NT2/D1 (cell line): ENCODE data around the gene OR10D3.

Experiments
- DNase-seq: peaks from one replicate; pipeline ENCODE4 v3.0.0-alpha.2; 2011; ENCODE audit warnings: low read depth, low spot score
- H3K27me3 ChIP-seq: 2 replicates; pipeline ENCODE4 v1.6.0; 2011; ENCODE audit warnings: mild to moderate bottlenecking; ENCODE audit not compliant: insufficient read length, insufficient read depth
- H3K36me3 ChIP-seq: 2 replicates; pipeline ENCODE4 v1.6.1; 2011; ENCODE audit warnings: mild to moderate bottlenecking, low read length, mixed read lengths; ENCODE audit not compliant: insufficient read depth, insufficient read length
- H3K4me1 ChIP-seq: 2 replicates; pipeline ENCODE4 v1.5.1; 2011; ENCODE audit not compliant: insufficient read depth, insufficient read length
- H3K4me3 ChIP-seq: 2 replicates; pipeline ENCODE4 v1.5.1; 2011; ENCODE audit warnings: low read depth; ENCODE audit not compliant: insufficient read length
- H3K9ac ChIP-seq: 2 replicates; pipeline ENCODE4 v1.6.0; 2011; ENCODE audit warnings: low read depth; ENCODE audit not compliant: insufficient read length
- H3K9me3 ChIP-seq: 2 replicates; pipeline ENCODE4 v1.5.1; 2011; ENCODE audit warnings: mild to moderate bottlenecking, low read length; ENCODE audit not compliant: insufficient read depth
- SUZ12 ChIP-seq: IDR thresholded peaks from 2 replicates; pipeline ENCODE4 v1.6.1; 2011; ENCODE audit not compliant: insufficient read length, insufficient read depth; ENCODE audit errors: extremely low read depth
- YY1 ChIP-seq: IDR thresholded peaks from 2 replicates; pipeline ENCODE4 v1.6.1; 2011; ENCODE audit not compliant: insufficient read length, insufficient read depth
- ZNF274 ChIP-seq: IDR thresholded peaks from 2 replicates; pipeline ENCODE4 v1.6.1; 2011; ENCODE audit warnings: mild to moderate bottlenecking, low read depth, low read length

The OR10D3 gene

GRCh38 chr11:124174001-124174583 lies 9.1 kb upstream of the OR10D3 start:
- DNase-seq = peak; percentile 78
- TF ChIP-seq ZNF274 (no peak), SUZ12 (no peak), YY1 (no peak)
- H3K36me3 ChIP-seq = no peaks in the 10 kb centered on the region

GRCh38 chr11:124176925-124177715 lies 6.0 kb upstream of the OR10D3 start:
- Histone ChIP-seq H3K9ac (no peak overlapping the region), H3K27me3 (no peaks in the 10 kb centered on the region), H3K36me3 (no peaks in the 10 kb centered on the region), H3K4me3 (no peak overlapping the region), H3K4me1 (no peaks in the 10 kb centered on the region), H3K9me3 (peaks cover 5% of the 10 kb centered on the region; the same call in 1 of the 2 replicates)
- TF ChIP-seq ZNF274 (no peak), YY1 (no peak), SUZ12 (no peak)
- DNase-seq = no peak

More at GRCh38 chr11:124174001-124174583, 9.1 kb upstream of the OR10D3 start:
- H3K9ac ChIP-seq = no peak overlapping the region
- H3K4me3 ChIP-seq = no peak overlapping the region
- no peaks in the 10 kb centered on the region for H3K4me1 ChIP-seq
- no peaks in the 10 kb centered on the region for H3K27me3 ChIP-seq
- no peaks in the 10 kb centered on the region for H3K9me3 ChIP-seq

GRCh38 chr11:124179310-124179709 lies 3.8 kb upstream of the OR10D3 start:
- no peak for DNase-seq
- no peaks in the 10 kb centered on the region for H3K4me1 ChIP-seq
- no peaks in the 10 kb centered on the region for H3K36me3 ChIP-seq
- TF ChIP-seq YY1 (no peak), SUZ12 (no peak), ZNF274 (no peak)
- H3K9me3 ChIP-seq = peaks cover 5% of the 10 kb centered on the region; the same call in 1 of the 2 replicates
- no peak overlapping the region for H3K9ac ChIP-seq
- H3K27me3 ChIP-seq = no peaks in the 10 kb centered on the region
- no peak overlapping the region for H3K4me3 ChIP-seq

- peaks cover 15% of the 10 kb centered on the region for H3K27me3 ChIP-seq
- no peak for DNase-seq
- H3K4me3 ChIP-seq = no peak overlapping the region
- no peaks in the 10 kb centered on the region for H3K9me3 ChIP-seq
- H3K36me3 ChIP-seq = no peaks in the 10 kb centered on the region
- H3K9ac ChIP-seq = no peak overlapping the region
- H3K4me1 ChIP-seq = peaks cover 6% of the 10 kb centered on the region
- no peak for TF ChIP-seq YY1
- TF ChIP-seq ZNF274 = no peak
- TF ChIP-seq SUZ12 = no peak
Observed at GRCh38 chr11:124190298-124191139, 7.4 kb downstream of the OR10D3 start.

- Histone ChIP-seq H3K4me1 (peaks cover 6% of the 10 kb centered on the region), H3K4me3 (no peak overlapping the region), H3K9ac (no peak overlapping the region), H3K36me3 (no peaks in the 10 kb centered on the region), H3K9me3 (no peaks in the 10 kb centered on the region), H3K27me3 (peaks cover 15% of the 10 kb centered on the region)
- no peak for TF ChIP-seq SUZ12
- no peak for TF ChIP-seq ZNF274
- no peak for TF ChIP-seq YY1
- DNase-seq = no peak
Observed at GRCh38 chr11:124193221-124194010, 10.3 kb downstream of the OR10D3 start.

- Histone ChIP-seq H3K4me3 (no peak overlapping the region), H3K27me3 (peaks cover 10% of the 10 kb centered on the region), H3K9ac (no peak overlapping the region), H3K9me3 (no peaks in the 10 kb centered on the region), H3K4me1 (peaks cover 6% of the 10 kb centered on the region), H3K36me3 (no peaks in the 10 kb centered on the region)
- TF ChIP-seq ZNF274 (no peak), YY1 (no peak), SUZ12 (no peak)
- DNase-seq = no peak
Observed at GRCh38 chr11:124194293-124195188, 11.4 kb downstream of the OR10D3 start.
